ENCODE results near the gene SPOCK2. TPM values are rescaled to one million over a fixed set of nuclear protein-coding genes. Genes with fewer than 3 reads are reported as not detected.

SPOCK2 gene
- total RNA-seq, 4 donors from 2014 or later: 2.6 to 8.1 (median 5.0) TPM

DNA sequence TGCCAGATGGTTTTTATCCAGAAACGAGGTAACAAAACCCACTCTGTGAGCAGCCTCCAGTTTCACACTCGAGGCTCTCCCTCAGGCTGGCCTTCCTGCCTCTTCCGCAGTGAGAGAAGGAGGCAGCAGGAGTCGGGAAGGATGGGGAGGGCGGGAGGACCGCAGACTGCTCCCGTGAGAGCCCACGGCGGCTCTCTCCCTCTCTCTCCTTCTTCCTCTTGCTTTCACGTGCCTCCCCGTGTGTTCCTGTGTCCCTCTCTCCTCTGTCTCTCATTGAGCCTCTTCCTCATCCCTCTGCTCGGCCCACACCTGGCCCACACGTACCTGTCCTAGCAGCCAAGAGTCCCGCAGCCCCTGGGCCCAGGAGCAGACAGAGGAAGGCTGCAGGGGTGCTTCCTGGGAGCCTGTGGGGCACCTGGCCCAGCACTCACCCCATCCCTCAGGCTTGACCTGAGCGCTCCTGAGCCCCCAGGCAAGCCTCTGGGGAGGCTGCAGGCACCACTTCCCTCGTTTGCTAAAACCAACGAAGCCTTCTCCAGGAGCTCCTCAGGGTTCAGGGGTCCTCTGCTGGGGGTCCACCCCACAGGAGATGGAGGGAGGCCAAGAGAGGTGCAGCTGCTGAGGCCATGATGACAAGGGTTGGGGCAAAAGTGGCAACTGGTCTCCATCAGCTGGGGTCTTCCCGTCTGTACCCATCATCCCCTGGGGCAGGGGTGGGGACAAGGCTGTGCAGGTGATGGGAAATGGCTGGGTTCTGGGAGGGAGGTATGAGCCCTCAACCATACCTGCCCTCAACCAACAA lies 13.6 kb downstream of the SPOCK2 start:
- WGBS, 2 donors: 65 to 71% methylated on average over 11 to 12 of the region's 18 CpGs
- Histone ChIP-seq H3K4me1 (no peaks in the 10 kb centered on the region), H3K27ac (no peak overlapping the region), H3K9me3 (no peaks in the 10 kb centered on the region), H3K27me3 (peaks cover 0 to 9% (median 0%) of the 10 kb centered on the region in 4 donors), H3K4me3 (no peak overlapping the region), H3K36me3 (no peaks in the 10 kb centered on the region)
- TF ChIP-seq, protein P1, sequence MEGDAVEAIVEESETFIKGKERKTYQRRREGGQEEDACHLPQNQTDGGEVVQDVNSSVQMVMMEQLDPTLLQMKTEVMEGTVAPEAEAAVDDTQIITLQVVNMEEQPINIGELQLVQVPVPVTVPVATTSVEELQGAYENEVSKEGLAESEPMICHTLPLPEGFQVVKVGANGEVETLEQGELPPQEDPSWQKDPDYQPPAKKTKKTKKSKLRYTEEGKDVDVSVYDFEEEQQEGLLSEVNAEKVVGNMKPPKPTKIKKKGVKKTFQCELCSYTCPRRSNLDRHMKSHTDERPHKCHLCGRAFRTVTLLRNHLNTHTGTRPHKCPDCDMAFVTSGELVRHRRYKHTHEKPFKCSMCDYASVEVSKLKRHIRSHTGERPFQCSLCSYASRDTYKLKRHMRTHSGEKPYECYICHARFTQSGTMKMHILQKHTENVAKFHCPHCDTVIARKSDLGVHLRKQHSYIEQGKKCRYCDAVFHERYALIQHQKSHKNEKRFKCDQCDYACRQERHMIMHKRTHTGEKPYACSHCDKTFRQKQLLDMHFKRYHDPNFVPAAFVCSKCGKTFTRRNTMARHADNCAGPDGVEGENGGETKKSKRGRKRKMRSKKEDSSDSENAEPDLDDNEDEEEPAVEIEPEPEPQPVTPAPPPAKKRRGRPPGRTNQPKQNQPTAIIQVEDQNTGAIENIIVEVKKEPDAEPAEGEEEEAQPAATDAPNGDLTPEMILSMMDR (IDR thresholded peaks at IDR 0.05): no peak
- no peak for TF ChIP-seq POLR2A (IDR thresholded peaks at IDR 0.05)
- intact Hi-C loops (cut with DNase I): no loop called here
- DNase-seq: no peak

DNA sequence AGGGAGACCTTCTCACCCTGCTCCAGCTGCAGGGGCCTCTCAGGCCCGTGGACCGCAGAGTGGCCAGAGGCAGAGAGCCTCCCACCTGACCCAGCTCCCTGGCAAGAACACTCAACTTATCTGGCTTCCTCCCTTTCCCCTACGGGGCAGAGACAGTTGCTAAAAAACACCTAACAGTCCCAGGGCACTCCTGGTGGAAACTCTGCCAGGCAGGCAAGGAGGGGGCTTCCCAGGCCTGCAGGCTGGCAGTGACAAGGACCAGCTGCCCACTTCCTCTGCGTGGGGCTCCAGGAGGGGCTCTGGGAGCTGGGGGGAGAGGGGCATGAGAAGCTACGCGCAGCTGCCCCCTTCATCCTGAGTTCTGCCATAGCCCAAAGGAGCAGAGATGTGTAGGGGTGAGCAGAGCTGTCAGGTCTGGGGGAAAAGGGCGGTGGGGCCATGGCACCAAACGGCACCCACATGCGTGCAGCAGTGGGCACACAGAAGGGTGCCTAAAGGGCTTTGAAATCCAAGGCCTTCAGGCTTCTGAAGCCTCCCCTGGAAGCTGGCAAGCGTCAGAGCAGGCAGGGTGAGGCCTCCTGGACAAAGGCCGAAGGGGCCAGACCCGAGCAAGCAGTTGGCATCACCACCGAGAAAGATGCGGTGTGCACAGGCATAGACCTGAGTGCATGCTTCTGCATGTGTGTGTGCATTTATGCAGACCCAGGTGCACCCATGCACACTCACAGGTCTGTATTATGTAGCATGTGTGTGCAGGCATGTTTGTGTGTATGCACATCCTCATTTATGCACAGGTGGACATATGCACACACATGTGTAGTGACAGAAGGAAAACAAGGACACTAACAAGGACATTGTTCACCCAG lies 14.4 kb downstream of the SPOCK2 start:
- no peak for DNase-seq
- peaks cover 0 to 9% (median 0%) of the 10 kb centered on the region in 4 donors for H3K27me3 ChIP-seq
- WGBS, 2 donors: 64 to 74% methylated on average over 7 to 8 of the region's 14 CpGs
- no peaks in the 10 kb centered on the region for H3K36me3 ChIP-seq
- no peaks in the 10 kb centered on the region for H3K4me1 ChIP-seq
- H3K9me3 ChIP-seq: no peaks in the 10 kb centered on the region
- intact Hi-C loops (cut with DNase I): no loop called here
- H3K4me3 ChIP-seq: no peak overlapping the region
- TF ChIP-seq POLR2A (IDR thresholded peaks at IDR 0.05): no peak
- TF ChIP-seq, protein P1 (IDR thresholded peaks at IDR 0.05): no peak
- no peak overlapping the region for H3K27ac ChIP-seq

DNA sequence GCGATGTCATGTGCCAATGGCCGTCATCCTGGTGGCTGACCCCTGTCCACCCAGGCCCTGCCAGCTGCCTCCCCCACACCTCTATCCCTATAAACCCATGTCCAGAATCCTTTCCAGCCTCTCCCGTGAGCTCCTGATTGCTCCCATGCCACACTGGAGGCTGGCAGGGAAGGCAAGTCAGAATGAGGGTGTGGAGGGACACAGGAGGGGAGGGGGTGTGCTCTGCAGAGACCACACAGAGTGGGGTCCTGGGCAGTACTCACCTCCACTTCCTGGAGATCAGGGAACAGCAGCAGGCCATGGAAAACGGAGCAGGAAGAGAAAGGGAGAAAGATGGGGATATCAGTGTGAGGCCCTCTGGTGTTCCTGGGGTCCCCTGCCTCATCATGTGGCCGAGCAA lies 15.7 kb downstream of the SPOCK2 start:
- Histone ChIP-seq H3K4me1 (peaks cover 0 to 2% (median 0%) of the 10 kb centered on the region in 3 donors), H3K9me3 (no peaks in the 10 kb centered on the region), H3K27ac (no peak overlapping the region), H3K4me3 (no peak overlapping the region), H3K36me3 (no peaks in the 10 kb centered on the region), H3K27me3 (peaks cover 0 to 9% (median 0%) of the 10 kb centered on the region in 4 donors)
- no peak for DNase-seq
- 85 to 92% methylated on average over 2 of the region's 5 CpGs for WGBS, 2 donors
- intact Hi-C loops (cut with DNase I): no loop called here
- TF ChIP-seq POLR2A (IDR thresholded peaks at IDR 0.05): no peak
- TF ChIP-seq, protein P1 (IDR thresholded peaks at IDR 0.05): no peak

DNA sequence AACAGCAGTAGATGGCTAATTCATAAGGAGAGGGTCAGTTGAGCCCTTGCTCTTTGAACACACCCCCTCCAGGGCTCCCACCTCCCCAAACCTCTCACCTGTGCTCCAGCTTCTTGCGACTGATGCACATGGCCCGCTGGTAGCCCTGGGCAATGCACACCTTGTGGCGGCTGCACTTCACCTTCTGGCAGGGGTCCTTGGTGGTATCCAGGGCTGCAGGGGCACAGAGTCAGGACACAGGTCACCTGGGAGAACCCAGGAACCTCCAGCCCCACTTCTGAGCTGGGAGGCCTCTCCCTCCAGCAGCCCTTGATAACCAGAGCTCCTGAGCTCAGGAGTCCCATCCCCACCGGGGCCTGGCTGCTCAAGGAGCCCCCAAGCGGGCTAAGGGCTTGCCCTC lies 16.3 kb downstream of the SPOCK2 start:
- peaks cover 0 to 8% (median 0%) of the 10 kb centered on the region in 3 donors for H3K4me1 ChIP-seq
- intact Hi-C loops (cut with DNase I): no loop called here
- H3K36me3 ChIP-seq: no peaks in the 10 kb centered on the region
- WGBS, 2 donors: 94 to 98% methylated on average over 3 of the region's 5 CpGs
- no peak overlapping the region for H3K27ac ChIP-seq
- DNase-seq: no peak
- H3K27me3 ChIP-seq: peaks cover 0 to 9% (median 0%) of the 10 kb centered on the region in 4 donors
- TF ChIP-seq, protein P1 (IDR thresholded peaks at IDR 0.05): no peak
- TF ChIP-seq POLR2A (IDR thresholded peaks at IDR 0.05): no peak
- no peak overlapping the region for H3K4me3 ChIP-seq
- no peaks in the 10 kb centered on the region for H3K9me3 ChIP-seq
